Astrocyte (in vitro differentiated cells and primary cell): ENCODE results near the gene SLC6A9. TPM values are rescaled to one million over a fixed set of nuclear protein-coding genes. Genes with fewer than 3 reads are reported as not detected.
A peak's percentile ranks its signal among the peaks of the same experiment; 100 is the strongest.

Experiments used
- DNase-seq: peaks from one replicate; pipeline ENCODE4 v3.0.0-alpha.2; 2010; ENCODE audit warnings: low read depth
- FAIRE-seq: peaks from 2 replicates; lab custom pipeline; 2011; peaks lifted over from hg19 to GRCh38; lab: Jason Lieb, UNC
- H2AFZ ChIP-seq: 2 replicates; pipeline ENCODE4 v1.6.0; 2012; ENCODE audit warnings: low read depth, low read length, inconsistent platforms
- H3K27ac ChIP-seq: 2 replicates; pipeline ENCODE4 v1.5.1; 2011; ENCODE audit warnings: low read depth, low read length, inconsistent platforms
- H3K27me3 ChIP-seq: 2 replicates; pipeline ENCODE4 v1.6.0; 2011; ENCODE audit warnings: low read length, inconsistent platforms; ENCODE audit not compliant: insufficient read depth
- H3K36me3 ChIP-seq: 2 replicates; pipeline ENCODE4 v1.5.1; 2011; ENCODE audit warnings: low read length, inconsistent platforms; ENCODE audit not compliant: insufficient read depth
- H3K4me1 ChIP-seq: 2 replicates; pipeline ENCODE4 v1.5.1; 2011; ENCODE audit warnings: low read length, inconsistent platforms; ENCODE audit not compliant: insufficient read depth
- H3K4me2 ChIP-seq: 2 replicates; pipeline ENCODE4 v1.6.0; 2012; ENCODE audit warnings: low read length, inconsistent platforms
- H3K4me3 ChIP-seq: 2 replicates; pipeline ENCODE4 v1.5.1; 2011; ENCODE audit warnings: low read depth, mild to moderate bottlenecking, low read length, inconsistent platforms; ENCODE audit not compliant: insufficient read depth
- H3K79me2 ChIP-seq: 2 replicates; pipeline ENCODE4 v1.6.0; 2012; ENCODE audit warnings: mild to moderate bottlenecking, low read length, inconsistent platforms; ENCODE audit not compliant: insufficient read depth
- H3K9ac ChIP-seq: 2 replicates; pipeline ENCODE4 v1.6.0; 2012; ENCODE audit warnings: mild to moderate bottlenecking, low read length, inconsistent platforms
- H3K9me3 ChIP-seq: 2 replicates; pipeline ENCODE4 v1.5.1; 2012; ENCODE audit warnings: low read depth, mild to moderate bottlenecking, low read length, inconsistent platforms; ENCODE audit not compliant: insufficient read depth
- H4K20me1 ChIP-seq: 2 replicates; pipeline ENCODE4 v1.6.0; 2012; ENCODE audit warnings: low read length, inconsistent platforms; ENCODE audit not compliant: insufficient read depth
- H3K27ac Mint-ChIP-seq: one replicate; pipeline ENCODE4 v1.8.0; 2021; ENCODE audit warnings: mild to moderate bottlenecking, mixed read lengths; ENCODE audit not compliant: unreplicated experiment
- H3K27me3 Mint-ChIP-seq: one replicate; pipeline ENCODE4 v1.8.0; 2021; ENCODE audit warnings: low read depth, mixed read lengths; ENCODE audit not compliant: unreplicated experiment
- H3K36me3 Mint-ChIP-seq: one replicate; pipeline ENCODE4 v1.8.0; 2021; ENCODE audit warnings: low read depth, mixed read lengths; ENCODE audit not compliant: unreplicated experiment
- H3K4me1 Mint-ChIP-seq: one replicate; pipeline ENCODE4 v1.8.0; 2021; ENCODE audit warnings: low read depth, mixed read lengths; ENCODE audit not compliant: unreplicated experiment
- H3K4me3 Mint-ChIP-seq: one replicate; pipeline ENCODE4 v1.8.0; 2021; ENCODE audit warnings: mild to moderate bottlenecking, moderate library complexity, mixed read lengths; ENCODE audit not compliant: unreplicated experiment
- H3K9me3 Mint-ChIP-seq: one replicate; pipeline ENCODE4 v1.8.0; 2021; ENCODE audit warnings: mild to moderate bottlenecking, mixed read lengths; ENCODE audit not compliant: unreplicated experiment
- CTCF ChIP-seq: IDR thresholded peaks from 2 replicates; pipeline ENCODE4 v1.5.1; 2011; ENCODE audit warnings: low read depth, mild to moderate bottlenecking, inconsistent platforms, low read length, moderate library complexity; ENCODE audit not compliant: insufficient read depth
- EZH2 ChIP-seq: IDR thresholded peaks from 2 replicates; pipeline ENCODE4 v1.6.1; 2012; ENCODE audit warnings: mild to moderate bottlenecking, low read length, inconsistent platforms; ENCODE audit not compliant: insufficient read depth
- total RNA-seq: library from RNA; stranded (reverse); gene quantifications from 2 replicates; pipeline ENCODE4 v1.2.1, GENCODE V29; 2021

SLC6A9 gene
- total RNA-seq, 1 donor from 2014 or later: 45.2 TPM

DNA sequence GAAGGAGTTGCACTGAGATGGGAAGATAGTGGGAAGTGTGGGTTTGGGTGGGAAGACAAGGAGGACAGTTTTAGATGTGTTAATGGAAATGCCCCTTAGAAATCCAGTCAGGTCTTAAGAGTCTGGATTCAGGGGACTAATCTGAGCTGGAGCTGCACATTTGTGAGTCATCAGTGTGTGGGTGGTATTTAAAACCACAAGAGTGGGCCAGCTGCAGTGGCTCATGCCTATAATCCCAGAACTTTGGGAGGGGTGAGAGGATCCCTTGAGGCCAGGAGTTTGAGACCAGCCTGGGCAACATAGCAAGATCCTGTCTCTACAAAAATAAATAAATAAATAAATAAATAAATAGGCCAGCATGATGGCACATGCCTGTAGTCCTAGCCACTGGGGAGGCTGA lies 40.9 kb upstream of the SLC6A9 start:
- peaks cover 3% of the 10 kb centered on the region for H3K9me3 Mint-ChIP-seq
- Histone ChIP-seq H3K27ac (no peak overlapping the region), H3K9ac (no peak overlapping the region), H2AFZ (no peak overlapping the region), H3K4me2 (peak overlapping the region; percentile 50), H3K36me3 (no peaks in the 10 kb centered on the region), H3K4me1 (peaks cover 11% of the 10 kb centered on the region), H3K27me3 (no peaks in the 10 kb centered on the region), H3K4me3 (no peak overlapping the region), H4K20me1 (no peaks in the 10 kb centered on the region), H3K9me3 (peaks cover 2% of the 10 kb centered on the region), H3K79me2 (no peaks in the 10 kb centered on the region)
- H3K4me3 Mint-ChIP-seq: no peak overlapping the region
- TF ChIP-seq EZH2: no peak
- no peak for TF ChIP-seq CTCF
- DNase-seq: peak; percentile 98
- FAIRE-seq: no peak
- H3K27me3 Mint-ChIP-seq: peaks cover 1% of the 10 kb centered on the region
- no peaks in the 10 kb centered on the region for H3K36me3 Mint-ChIP-seq
- no peak overlapping the region for H3K27ac Mint-ChIP-seq
- H3K4me1 Mint-ChIP-seq: peaks cover 33% of the 10 kb centered on the region

DNA sequence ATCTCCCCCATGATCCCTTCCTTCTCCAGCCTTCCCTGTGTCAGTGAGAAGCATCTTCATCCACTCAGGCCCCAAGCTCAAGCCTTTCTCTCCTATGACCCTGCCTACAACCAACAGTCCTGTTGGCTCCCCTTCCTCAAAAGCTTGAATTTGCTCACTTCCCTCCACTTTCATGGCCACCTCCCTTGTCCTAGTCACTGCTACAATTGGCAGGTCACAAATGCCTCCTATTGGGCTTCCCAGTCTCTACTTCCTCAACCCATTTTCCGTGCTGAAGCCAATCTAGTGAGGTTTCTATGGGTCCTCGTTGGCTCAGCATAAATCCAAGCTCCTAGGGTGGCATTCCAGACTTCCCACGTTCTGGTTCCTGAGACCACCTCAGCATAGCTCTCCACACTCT lies 40.2 kb upstream of the SLC6A9 start:
- H3K27me3 Mint-ChIP-seq: peaks cover 1% of the 10 kb centered on the region
- Histone ChIP-seq H3K79me2 (no peaks in the 10 kb centered on the region), H3K9me3 (peaks cover 2% of the 10 kb centered on the region), H3K27me3 (no peaks in the 10 kb centered on the region), H3K9ac (no peak overlapping the region), H3K4me3 (no peak overlapping the region), H2AFZ (no peak overlapping the region), H3K4me2 (peak overlapping the region; percentile 50), H3K27ac (no peak overlapping the region), H3K36me3 (no peaks in the 10 kb centered on the region), H4K20me1 (no peaks in the 10 kb centered on the region), H3K4me1 (peaks cover 11% of the 10 kb centered on the region)
- H3K4me3 Mint-ChIP-seq: no peak overlapping the region
- H3K9me3 Mint-ChIP-seq: peaks cover 3% of the 10 kb centered on the region
- H3K27ac Mint-ChIP-seq: no peak overlapping the region
- DNase-seq (no peak), FAIRE-seq (no peak)
- no peak for TF ChIP-seq CTCF
- TF ChIP-seq EZH2: no peak
- H3K4me1 Mint-ChIP-seq: peaks cover 31% of the 10 kb centered on the region
- H3K36me3 Mint-ChIP-seq: no peaks in the 10 kb centered on the region

GRCh38 chr1:44068442-44068921 lies 37.2 kb upstream of the SLC6A9 start:
- no peak overlapping the region for H3K4me3 Mint-ChIP-seq
- FAIRE-seq (no peak), DNase-seq (no peak)
- peaks cover 18% of the 10 kb centered on the region for H3K4me1 Mint-ChIP-seq
- Histone ChIP-seq H3K36me3 (no peaks in the 10 kb centered on the region), H3K9ac (no peak overlapping the region), H3K79me2 (no peaks in the 10 kb centered on the region), H3K4me2 (no peak overlapping the region), H4K20me1 (no peaks in the 10 kb centered on the region), H3K27ac (no peak overlapping the region), H2AFZ (no peak overlapping the region), H3K27me3 (peaks cover 3% of the 10 kb centered on the region), H3K4me1 (peaks cover 7% of the 10 kb centered on the region), H3K4me3 (no peak overlapping the region), H3K9me3 (peaks cover 2% of the 10 kb centered on the region)
- H3K27ac Mint-ChIP-seq: peak overlapping the region; percentile 16
- H3K36me3 Mint-ChIP-seq: no peaks in the 10 kb centered on the region
- H3K9me3 Mint-ChIP-seq: peaks cover 3% of the 10 kb centered on the region
- peaks cover 5% of the 10 kb centered on the region for H3K27me3 Mint-ChIP-seq
- no peak for TF ChIP-seq EZH2
- TF ChIP-seq CTCF: no peak
